DND-41 (cell line): ENCODE results near the gene ADISSP.

Source experiments
- ATAC-seq: fragments of 200-7000 bp; cut with Tn5 transposase; 3 replicates; pipeline ENCODE4 v1.9.1; 2021; ENCODE audit warnings: low read depth; ENCODE audit not compliant: insufficient read depth
- DNase-seq: peaks from one replicate; pipeline ENCODE4 v3.0.0-alpha.2; 2020
- H2AFZ ChIP-seq: 2 replicates; pipeline ENCODE4 v1.6.0; 2012; ENCODE audit warnings: low read depth, low read length
- H3K27ac ChIP-seq: 2 replicates; pipeline ENCODE4 v1.5.1; 2012; ENCODE audit warnings: low read length, inconsistent platforms
- H3K27me3 ChIP-seq: fragments of 200-600 bp; sonication (generic); 2 replicates; pipeline ENCODE4 v1.6.0; 2012; ENCODE audit warnings: low read length, mild to moderate bottlenecking, inconsistent platforms; ENCODE audit not compliant: insufficient read depth, poor library complexity
- H3K36me3 ChIP-seq: 2 replicates; pipeline ENCODE4 v1.5.1; 2012; ENCODE audit warnings: low read length, inconsistent platforms; ENCODE audit not compliant: insufficient read depth
- H3K4me1 ChIP-seq: 2 replicates; pipeline ENCODE4 v1.5.1; 2012; ENCODE audit warnings: mild to moderate bottlenecking, low read length; ENCODE audit not compliant: insufficient read depth
- H3K4me2 ChIP-seq: 2 replicates; pipeline ENCODE4 v1.6.0; 2012; ENCODE audit warnings: mild to moderate bottlenecking, moderate library complexity, low read length, inconsistent platforms; ENCODE audit not compliant: insufficient read depth
- H3K4me3 ChIP-seq, 2 experiments: fragments of 200-600 bp in 1 of 2; shearing (Covaris generic) in 1 of 2; 2 replicates each; pipeline ENCODE4 v1.5.1; 2012 to 2016; ENCODE audit warnings: inconsistent platforms in 2 of 2, low read length in 2 of 2, mild to moderate bottlenecking in 2 of 2, low read depth in 1 of 2, moderate library complexity in 1 of 2
- H3K79me2 ChIP-seq: 2 replicates; pipeline ENCODE4 v1.6.0; 2012; ENCODE audit warnings: low read length, inconsistent platforms; ENCODE audit not compliant: insufficient read depth
- H3K9ac ChIP-seq: 2 replicates; pipeline ENCODE4 v1.6.0; 2012; ENCODE audit warnings: low read depth, mild to moderate bottlenecking, inconsistent platforms, low read length, moderate library complexity
- H3K9me3 ChIP-seq: 2 replicates; pipeline ENCODE4 v1.5.1; 2012; ENCODE audit warnings: low read length, moderate library complexity, mild to moderate bottlenecking, inconsistent platforms; ENCODE audit not compliant: insufficient read depth, severe bottlenecking
- H4K20me1 ChIP-seq: 2 replicates; pipeline ENCODE4 v1.6.0; 2012; ENCODE audit warnings: low read length; ENCODE audit not compliant: insufficient read depth
- CTCF ChIP-seq: IDR thresholded peaks from 2 replicates; pipeline ENCODE4 v1.5.1; 2012; ENCODE audit warnings: borderline replicate concordance, low read length, moderate library complexity, mild to moderate bottlenecking; ENCODE audit not compliant: poor library complexity, severe bottlenecking; ENCODE audit errors: extremely low read depth
- EZH2 ChIP-seq: IDR thresholded peaks from 3 replicates; pipeline ENCODE4 v1.6.1; 2012; ENCODE audit warnings: borderline replicate concordance, low read depth, mild to moderate bottlenecking, moderate library complexity, low read length, inconsistent platforms; ENCODE audit not compliant: severe bottlenecking

ADISSP gene

DNA sequence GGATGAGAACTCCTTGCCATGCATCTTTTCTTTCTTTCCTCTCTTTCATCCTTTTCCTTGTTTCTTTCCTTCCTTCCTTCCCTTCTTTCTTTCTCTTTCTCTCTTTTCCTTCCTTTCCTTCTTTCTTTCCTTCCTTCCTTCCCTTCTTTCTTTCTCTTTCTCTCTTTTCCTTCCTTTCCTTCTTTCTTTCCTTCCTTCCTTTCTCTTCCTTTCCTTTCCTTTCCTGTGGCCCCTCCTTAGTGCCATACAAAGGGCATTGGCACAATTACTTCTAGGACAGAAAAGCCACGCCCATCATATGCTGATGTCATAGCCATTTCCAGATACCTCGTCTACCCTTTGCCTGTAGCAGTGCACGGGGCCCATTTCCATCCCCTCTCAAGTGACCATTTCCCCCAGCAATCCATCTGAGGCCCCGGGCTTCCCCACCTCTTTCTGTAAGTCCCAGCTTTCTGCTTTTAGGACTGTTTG lies 21.2 kb upstream of the ADISSP start:
- TF ChIP-seq CTCF (no peak), EZH2 (no peak)
- Histone ChIP-seq H2AFZ (no peak overlapping the region), H3K4me3 (peak overlapping the region in 1 of 2 experiments; percentile 70; a peak in 1 of 4 replicates), H3K9me3 (no peaks in the 10 kb centered on the region), H3K4me2 (0 out of 2 replicates have a peak overlapping the region, but pooled peaks have one; percentile 83), H3K36me3 (peaks cover 17% of the 10 kb centered on the region), H3K27ac (no peak overlapping the region; the same call in 1 of the 2 replicates), H4K20me1 (peaks cover 21% of the 10 kb centered on the region), H3K27me3 (no peaks in the 10 kb centered on the region), H3K79me2 (peaks cover 44% of the 10 kb centered on the region), H3K4me1 (peaks cover 48% of the 10 kb centered on the region), H3K9ac (peak overlapping the region; percentile 16; the same call in 1 of the 2 replicates)
- no peak for ATAC-seq
- DNase-seq: no peak

DNA sequence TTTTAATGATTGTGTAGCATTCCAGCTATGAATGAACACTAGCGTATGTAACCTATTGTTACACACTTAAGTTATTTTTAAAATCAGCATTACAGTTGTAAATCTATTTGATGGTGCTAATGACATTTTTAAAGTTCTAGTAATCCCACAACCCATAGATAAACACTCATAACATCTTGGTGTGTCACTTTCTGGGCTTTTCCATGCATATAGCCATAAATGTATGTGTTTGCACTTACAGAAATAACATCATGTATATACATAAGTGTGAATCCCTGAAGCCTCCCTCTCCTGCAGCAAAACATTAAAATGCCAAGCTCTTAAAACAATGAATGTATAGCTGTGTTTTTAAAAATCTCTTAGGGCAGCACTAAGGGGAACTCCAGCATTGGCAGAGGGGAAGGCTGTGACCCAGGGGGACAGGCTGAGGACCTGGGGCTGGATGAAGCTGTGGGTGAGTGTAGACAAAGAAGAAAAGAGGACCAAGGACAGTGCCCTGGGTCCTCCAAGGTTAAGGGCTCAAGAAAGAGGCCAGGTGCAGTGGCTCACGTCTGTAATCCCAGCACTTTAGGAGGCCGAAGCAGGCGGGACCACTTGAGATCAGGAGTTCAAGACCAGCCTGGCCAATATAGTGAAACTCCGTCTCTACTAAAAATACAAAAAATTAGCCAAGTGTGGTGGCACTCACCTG lies 19.9 kb upstream of the ADISSP start:
- H3K27ac ChIP-seq: peak overlapping the region; percentile 32

DNA sequence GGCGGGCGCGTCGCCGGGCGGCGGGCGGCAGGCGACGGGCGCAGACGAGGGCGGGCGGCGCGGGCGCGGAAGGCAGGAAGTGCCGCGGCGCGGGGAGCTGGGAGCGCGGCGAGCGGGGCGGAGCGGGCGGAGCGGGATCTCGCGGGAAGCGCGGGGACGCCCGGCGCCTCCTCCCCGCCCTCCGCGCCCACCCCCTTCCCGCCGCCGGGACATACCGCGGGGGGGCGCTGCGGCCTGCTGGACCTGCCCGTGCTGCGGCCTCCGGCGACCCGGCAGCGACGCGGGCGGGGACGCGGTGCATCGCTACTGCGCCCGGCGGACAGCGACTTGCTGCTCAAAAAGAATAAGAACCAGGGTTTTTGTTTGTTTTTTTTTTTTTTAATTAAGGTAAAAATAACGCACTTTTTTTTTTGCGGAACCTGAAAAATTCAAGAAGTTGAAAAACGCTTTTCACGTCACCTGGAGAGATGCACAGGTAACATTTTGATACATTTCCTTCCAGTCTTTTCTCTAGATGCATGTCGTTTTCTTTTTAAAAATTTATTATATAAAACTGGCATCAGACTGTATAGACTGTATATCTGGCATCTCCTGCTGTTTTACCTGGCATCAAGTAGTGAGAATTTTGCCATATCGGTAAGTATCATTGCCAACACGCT lies 19.2 kb upstream of the ADISSP start, which contains the start of gene CENPB:
CENPB (minus strand) TSS at position 76 of the 659 bp plus-strand sequence. CDS start 257 bp downstream, outside the sequence.
- H3K27ac ChIP-seq: peak within 1 kb of the TSS; percentile 77
- H3K36me3 ChIP-seq: peaks cover 22% of the 10 kb centered on the region
- H3K4me2 ChIP-seq: peak within 1 kb of the TSS; percentile 83
- peak; percentile 80 for TF ChIP-seq CTCF
- no peak for TF ChIP-seq EZH2
- no peaks in the 10 kb centered on the region for H3K9me3 ChIP-seq
- H3K9ac ChIP-seq: peak within 1 kb of the TSS; percentile 64
- peak within 1 kb of the TSS; percentile 60 to 70 for H3K4me3 ChIP-seq
- peaks cover 44% of the 10 kb centered on the region for H3K79me2 ChIP-seq
- peaks cover 35% of the 10 kb centered on the region for H4K20me1 ChIP-seq
- peaks cover 58% of the 10 kb centered on the region for H3K4me1 ChIP-seq
- DNase-seq (peak; percentile 91), ATAC-seq (peak; percentile 91)
- peak within 1 kb of the TSS; percentile 79 for H2AFZ ChIP-seq
- H3K27me3 ChIP-seq: no peaks in the 10 kb centered on the region

More for the DNA sequence above, 19.9 kb upstream of the ADISSP start:
- Histone ChIP-seq H4K20me1 (peaks cover 33% of the 10 kb centered on the region), H2AFZ (peak overlapping the region; percentile 71), H3K79me2 (peaks cover 44% of the 10 kb centered on the region), H3K4me1 (peaks cover 56% of the 10 kb centered on the region), H3K4me3 (peak overlapping the region; percentile 60 to 70), H3K36me3 (peaks cover 22% of the 10 kb centered on the region), H3K27me3 (no peaks in the 10 kb centered on the region), H3K4me2 (peak overlapping the region; percentile 83), H3K9me3 (no peaks in the 10 kb centered on the region), H3K9ac (peak overlapping the region; percentile 57)
- TF ChIP-seq CTCF (no peak), EZH2 (no peak)
- DNase-seq (no peak), ATAC-seq (no peak)
